Karpas-422 (cell line): ENCODE data around the gene ATP11A. TPM values are rescaled to one million over a fixed set of nuclear protein-coding genes. Genes with fewer than 3 reads are reported as not detected.
"Not testable (repeated sequence)": the region's sequence is repeated elsewhere in the genome, so short reads cannot be mapped to it uniquely, and the experiment has no call there.

ENCODE experiments used
- DNase-seq: peaks from one replicate; pipeline ENCODE4 v3.0.0-alpha.2; 2015
- H2AFZ ChIP-seq: fragments of 200-600 bp; sonication (generic); 2 replicates; pipeline ENCODE4 v1.6.1; 2014; ENCODE audit warnings: antibody characterized with exemption, low read length, mixed read lengths
- H3K27ac ChIP-seq: fragments of 200-600 bp; sonication (generic); 2 replicates; pipeline ENCODE4 v1.5.1; 2014; ENCODE audit warnings: mild to moderate bottlenecking, low read length, moderate library complexity
- H3K27me3 ChIP-seq: fragments of 200-600 bp; sonication (generic); 2 replicates; pipeline ENCODE4 v1.6.1; 2014; ENCODE audit warnings: low read length, mixed read lengths
- H3K36me3 ChIP-seq: fragments of 200-600 bp; sonication (generic); 2 replicates; pipeline ENCODE4 v1.6.1; 2014; ENCODE audit warnings: low read length, mixed read lengths; ENCODE audit not compliant: insufficient read depth
- H3K4me1 ChIP-seq: fragments of 200-600 bp; sonication (generic); 2 replicates; pipeline ENCODE4 v1.6.1; 2014; ENCODE audit warnings: mild to moderate bottlenecking, low read length, mixed read lengths
- H3K4me2 ChIP-seq: fragments of 200-600 bp; sonication (generic); 2 replicates; pipeline ENCODE4 v1.6.1; 2014; ENCODE audit warnings: low read length, low read depth, mild to moderate bottlenecking; ENCODE audit not compliant: poor library complexity, severe bottlenecking
- H3K4me3 ChIP-seq: fragments of 200-600 bp; sonication (generic); 2 replicates; pipeline ENCODE4 v1.5.1; 2014; ENCODE audit warnings: mild to moderate bottlenecking, antibody characterized with exemption, low read length, mixed read lengths
- H3K79me2 ChIP-seq: fragments of 200-600 bp; sonication (generic); 2 replicates; pipeline ENCODE4 v1.6.1; 2014; ENCODE audit warnings: mild to moderate bottlenecking, low read length, mixed read lengths
- H3K9ac ChIP-seq: fragments of 200-600 bp; sonication (generic); 2 replicates; pipeline ENCODE4 v1.6.0; 2014; ENCODE audit warnings: low read length
- H3K9me2 ChIP-seq: fragments of 200-600 bp; sonication (generic), shearing (Covaris generic); replicated peaks from 2 replicates; pipeline ENCODE4 v1.6.0; 2014; ENCODE audit warnings: mild to moderate bottlenecking, low read length, moderate library complexity; ENCODE audit not compliant: insufficient read depth
- H3K9me3 ChIP-seq: fragments of 300-700, 200-600 bp; sonication (generic); 2 replicates; pipeline ENCODE4 v1.6.1; 2014; ENCODE audit warnings: low read length, mixed read lengths
- H4K20me1 ChIP-seq: fragments of 200-600 bp; sonication (generic); 2 replicates; pipeline ENCODE4 v1.6.1; 2014; ENCODE audit warnings: mild to moderate bottlenecking, antibody characterized with exemption, low read length, low read depth; ENCODE audit not compliant: insufficient read depth
- total RNA-seq: library from RNA; depleted of rRNA; stranded (reverse); fragments of >200 nt; shearing (Covaris generic); gene quantifications from 2 replicates; pipeline ENCODE4 v1.2.3, GENCODE V29; 2014; ENCODE audit warnings: low replicate concordance

Gene ATP11A
- total RNA-seq, 1 experiment from 2014 or later = 0.11 TPM

- no peaks in the 10 kb centered on the region for H3K36me3 ChIP-seq
- H3K9ac ChIP-seq = no peak overlapping the region
These were observed 191.2 kb downstream of the ATP11A start for GRCh38 chr13:112880976-112881540.

GRCh38 chr13:112881656-112882554, 192.1 kb downstream of the ATP11A start:
- DNase-seq = no peak
- H2AFZ ChIP-seq = no peak overlapping the region
- no peaks in the 10 kb centered on the region for H3K27me3 ChIP-seq
- H3K4me3 ChIP-seq = no peak overlapping the region
- H3K4me1 ChIP-seq = no peaks in the 10 kb centered on the region
- no peaks in the 10 kb centered on the region for H3K9me2 ChIP-seq
- H4K20me1 ChIP-seq = no peaks in the 10 kb centered on the region
- no peaks in the 10 kb centered on the region for H3K9me3 ChIP-seq
- no peaks in the 10 kb centered on the region for H3K79me2 ChIP-seq
- H3K27ac ChIP-seq = no peak overlapping the region
- no peaks in the 10 kb centered on the region for H3K36me3 ChIP-seq
- no peak overlapping the region for H3K9ac ChIP-seq
- no peak overlapping the region for H3K4me2 ChIP-seq

More at GRCh38 chr13:112880976-112881540, 191.2 kb downstream of the ATP11A start:
- no peaks in the 10 kb centered on the region for H3K9me3 ChIP-seq
- H3K4me3 ChIP-seq = no peak overlapping the region
- no peaks in the 10 kb centered on the region for H3K4me1 ChIP-seq
- H3K4me2 ChIP-seq = no peak overlapping the region
- H3K79me2 ChIP-seq = no peaks in the 10 kb centered on the region
- no peaks in the 10 kb centered on the region for H3K27me3 ChIP-seq
- no peak overlapping the region for H2AFZ ChIP-seq
- no peak for DNase-seq
- no peak overlapping the region for H3K27ac ChIP-seq
- no peaks in the 10 kb centered on the region for H3K9me2 ChIP-seq
- H4K20me1 ChIP-seq = no peaks in the 10 kb centered on the region

DNA sequence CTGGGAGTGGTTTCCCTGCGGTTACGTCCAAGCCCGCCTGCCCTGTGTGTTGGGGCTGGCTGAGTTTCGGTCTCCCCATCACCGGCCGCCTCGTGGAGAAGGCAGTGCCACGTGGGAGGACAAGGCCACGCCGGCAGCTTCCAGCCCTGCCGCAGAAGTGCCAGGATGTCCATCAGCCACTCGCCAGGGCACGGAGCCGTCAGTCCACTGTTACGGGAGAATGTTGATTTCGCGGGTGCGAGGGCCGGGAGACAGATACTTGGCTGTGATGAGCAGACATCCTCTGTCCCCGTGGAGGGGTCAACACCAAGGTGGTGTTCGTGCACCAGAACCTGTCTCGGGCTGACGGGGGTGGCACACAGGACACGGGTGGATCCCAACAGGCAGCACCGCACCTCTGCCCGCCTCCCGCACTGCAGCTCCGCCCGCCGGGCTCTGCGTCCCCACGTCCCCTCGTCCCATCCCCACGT, 192.8 kb downstream of the ATP11A start:
- H3K79me2 ChIP-seq = no peaks in the 10 kb centered on the region
- no peaks in the 10 kb centered on the region for H3K9me2 ChIP-seq
- H2AFZ ChIP-seq = no peak overlapping the region
- H3K4me3 ChIP-seq = no peak overlapping the region
- H3K27ac ChIP-seq = no peak overlapping the region
- no peaks in the 10 kb centered on the region for H3K9me3 ChIP-seq
- no peaks in the 10 kb centered on the region for H4K20me1 ChIP-seq
- H3K4me1 ChIP-seq = no peaks in the 10 kb centered on the region
- no peak overlapping the region for H3K9ac ChIP-seq
- no peak overlapping the region for H3K4me2 ChIP-seq
- no peaks in the 10 kb centered on the region for H3K27me3 ChIP-seq
- no peak for DNase-seq
- no peaks in the 10 kb centered on the region for H3K36me3 ChIP-seq

DNA sequence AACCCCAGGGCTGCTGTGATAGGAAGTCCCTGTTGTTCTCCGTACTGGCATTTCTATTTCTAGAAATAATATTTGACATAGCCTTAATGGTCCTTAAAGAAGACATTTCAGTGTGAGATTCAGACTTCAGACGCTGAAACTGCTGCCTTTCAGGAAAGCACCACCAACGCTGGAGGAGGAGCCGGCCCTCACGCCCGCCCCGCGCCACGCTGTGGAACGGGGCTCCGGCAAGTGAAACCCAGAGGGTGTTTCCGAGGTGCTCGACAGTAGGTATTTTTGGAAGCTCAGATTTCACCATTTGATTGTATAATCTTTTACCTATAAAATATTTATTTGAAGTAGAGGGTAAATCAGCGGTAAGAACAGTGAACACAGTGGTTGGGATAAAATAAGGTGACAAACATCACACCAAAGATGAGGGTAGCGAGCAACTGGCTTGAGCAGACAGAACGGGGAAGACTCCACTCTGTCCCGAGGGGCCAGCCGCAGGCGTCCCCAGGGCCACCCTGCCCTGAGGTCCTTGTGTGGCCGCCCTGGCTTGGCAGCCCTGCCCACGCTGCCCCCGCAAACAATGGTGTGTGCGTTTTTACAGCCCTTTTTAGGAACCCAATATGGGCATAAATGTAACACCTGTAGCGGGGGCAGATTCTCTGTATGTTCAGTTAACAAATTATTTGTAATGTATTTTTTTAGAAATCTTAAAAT, 193.6 kb downstream of the ATP11A start:
- no peak overlapping the region for H3K4me2 ChIP-seq
- H3K9ac ChIP-seq = no peak overlapping the region
- no peak for DNase-seq
- no peaks in the 10 kb centered on the region for H3K36me3 ChIP-seq
- H3K9me2 ChIP-seq = no peaks in the 10 kb centered on the region
- no peaks in the 10 kb centered on the region for H3K27me3 ChIP-seq
- no peaks in the 10 kb centered on the region for H3K4me1 ChIP-seq
- H2AFZ ChIP-seq = no peak overlapping the region
- H3K79me2 ChIP-seq = no peaks in the 10 kb centered on the region
- no peak overlapping the region for H3K27ac ChIP-seq
- no peaks in the 10 kb centered on the region for H4K20me1 ChIP-seq
- H3K4me3 ChIP-seq = no peak overlapping the region
- no peaks in the 10 kb centered on the region for H3K9me3 ChIP-seq

- H3K4me1 ChIP-seq, H3K36me3 ChIP-seq, H3K9me3 ChIP-seq, H3K9me2 ChIP-seq, H3K79me2 ChIP-seq, H3K27ac ChIP-seq, H3K4me2 ChIP-seq, H3K9ac ChIP-seq, H3K4me3 ChIP-seq, H4K20me1 ChIP-seq, H2AFZ ChIP-seq, DNase-seq, H3K27me3 ChIP-seq: not testable (repeated sequence)
These were observed 194.9 kb downstream of the ATP11A start for GRCh38 chr13:112884700-112885099.

DNA sequence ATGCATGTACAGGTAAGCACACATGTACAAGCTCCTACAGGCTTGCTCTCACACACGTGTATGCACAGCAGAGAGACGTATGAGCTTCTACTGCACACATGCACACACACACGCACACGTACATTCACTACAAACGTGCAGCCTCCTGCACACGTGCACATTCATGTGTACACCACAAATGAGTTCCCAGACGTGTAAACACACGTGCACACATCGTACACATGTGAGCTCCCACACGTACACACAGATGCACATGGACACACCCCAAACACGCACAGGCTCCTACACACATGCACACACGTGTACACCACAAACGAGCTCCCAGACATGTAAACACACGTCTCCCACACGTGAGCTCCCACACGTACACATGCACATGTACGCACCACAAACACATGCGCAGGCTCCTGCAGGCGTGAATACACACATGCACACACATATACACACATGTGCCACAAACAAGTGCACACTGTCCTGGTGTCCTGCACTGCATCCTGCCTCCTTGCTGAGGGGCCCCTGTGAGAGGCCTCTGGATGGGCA, 195.5 kb downstream of the ATP11A start:
- H3K4me2 ChIP-seq = no peak overlapping the region
- no peaks in the 10 kb centered on the region for H4K20me1 ChIP-seq
- no peak overlapping the region for H3K27ac ChIP-seq
- H3K4me3 ChIP-seq = no peak overlapping the region
- no peak for DNase-seq
- no peak overlapping the region for H3K9ac ChIP-seq
- H3K36me3 ChIP-seq = no peaks in the 10 kb centered on the region
- no peaks in the 10 kb centered on the region for H3K4me1 ChIP-seq
- no peaks in the 10 kb centered on the region for H3K79me2 ChIP-seq
- H3K9me2 ChIP-seq = no peaks in the 10 kb centered on the region
- no peaks in the 10 kb centered on the region for H3K9me3 ChIP-seq
- no peaks in the 10 kb centered on the region for H3K27me3 ChIP-seq
- H2AFZ ChIP-seq = no peak overlapping the region

GRCh38 chr13:112885782-112886268, 196.0 kb downstream of the ATP11A start:
- Histone ChIP-seq H3K9me2 (no peaks in the 10 kb centered on the region), H3K9me3 (no peaks in the 10 kb centered on the region), H3K4me1 (no peaks in the 10 kb centered on the region), H2AFZ (no peak overlapping the region), H3K27me3 (no peaks in the 10 kb centered on the region), H3K27ac (no peak overlapping the region), H3K4me3 (no peak overlapping the region), H3K79me2 (no peaks in the 10 kb centered on the region), H3K36me3 (no peaks in the 10 kb centered on the region), H3K4me2 (no peak overlapping the region), H3K9ac (no peak overlapping the region), H4K20me1 (no peaks in the 10 kb centered on the region)
- no peak for DNase-seq

DNA sequence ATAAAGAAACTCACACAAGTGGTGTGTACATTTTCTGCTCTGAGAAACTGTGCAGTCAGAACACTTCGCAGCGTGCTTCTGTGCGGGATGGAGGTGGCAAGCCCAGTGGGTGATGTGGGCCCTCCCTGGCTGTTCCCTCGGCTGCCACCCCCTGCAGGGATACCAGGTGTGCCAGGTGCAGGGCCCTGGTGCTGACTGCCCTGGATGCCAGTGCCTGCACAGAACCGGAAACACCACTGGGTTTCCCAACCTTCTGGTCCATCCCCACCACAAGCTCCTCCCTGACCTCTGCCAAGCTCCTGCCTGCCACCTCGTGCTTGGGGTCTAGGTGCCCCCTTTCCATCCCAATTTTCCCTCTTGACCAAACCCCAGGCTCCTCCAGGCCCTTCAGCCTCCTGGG, 197.3 kb downstream of the ATP11A start:
- DNase-seq = no peak
- Histone ChIP-seq H3K9me2 (no peaks in the 10 kb centered on the region), H3K36me3 (no peaks in the 10 kb centered on the region), H3K9me3 (no peaks in the 10 kb centered on the region), H3K4me2 (no peak overlapping the region), H4K20me1 (no peaks in the 10 kb centered on the region), H3K4me1 (no peaks in the 10 kb centered on the region), H3K9ac (no peak overlapping the region), H2AFZ (no peak overlapping the region), H3K27ac (no peak overlapping the region), H3K4me3 (no peak overlapping the region), H3K79me2 (no peaks in the 10 kb centered on the region), H3K27me3 (no peaks in the 10 kb centered on the region)
